ENCODE measurements around the gene LRRC36. TPM values are rescaled to one million over a fixed set of nuclear protein-coding genes. Genes with fewer than 3 reads are reported as not detected.

LRRC36 gene
- total RNA-seq, 1 experiment from 2014 or later: not detected

- intact Hi-C loops (cut with micrococcal nuclease): no loop called here
- Histone ChIP-seq H3K4me1 (ENCODE audit: control insufficient read depth in 1 of 2, insufficient read depth in 2 of 2, low read length in 2 of 2) (peaks cover 23 to 38% of the 10 kb centered on the region in 2 experiments), H3K27ac (ENCODE audit: low read depth, low read length) (peak overlapping the region; percentile 74), H2AFZ (ENCODE audit: low read depth, low read length, poor library complexity, severe bottlenecking) (no peak overlapping the region), H3K79me2 (ENCODE audit: insufficient read depth, low read length) (no peaks in the 10 kb centered on the region), H3K4me2 (ENCODE audit: low read length) (peak overlapping the region; percentile 78), H3K9me2 (ENCODE audit: insufficient read depth) (no peaks in the 10 kb centered on the region), H3K36me3 (ENCODE audit: control insufficient read depth in 1 of 2, insufficient read depth in 2 of 2, low read length in 2 of 2) (no peaks in the 10 kb centered on the region), H3K9me3 (ENCODE audit: control insufficient read depth in 1 of 2, insufficient read depth in 1 of 2, low read depth in 1 of 2, low read length in 2 of 2) (no peaks in the 10 kb centered on the region), H3K9ac (ENCODE audit: low read length) (peak overlapping the region; percentile 50), H3K27me3 (ENCODE audit: insufficient read depth, low read length) (no peaks in the 10 kb centered on the region), H3K4me3 (replicated peaks in 1 of 2; ENCODE audit: low read depth in 1 of 2, low read length in 2 of 2) (peak overlapping the region in 1 of 2 experiments; percentile 41; a peak in 1 of 4 replicates), H4K20me1 (ENCODE audit: insufficient read depth) (no peaks in the 10 kb centered on the region)
- RAD21 ChIA-PET (ENCODE audit: low non-redundant PET in 1 of 2, low total read pairs in 2 of 2, uncharacterized antibody in 2 of 2, unreplicated experiment in 2 of 2): interaction anchor here in 1 of 2 experiments (0.6 kb wide), 1 partner anchor 27 kb away, joined by 3 read pairs; the partner anchor contains the start of gene HSD11B2
- POLR2A ChIA-PET: no interaction called here
- DNase-seq (ENCODE audit: low read depth, low spot score) (no peak), ATAC-seq (no peak)
- BruUV-seq (replicated peaks): no TSS peak
- CTCF ChIA-PET: no interaction called here
- TF ChIP-seq EGR1 (IDR thresholded peaks at IDR 0.05; ENCODE audit: low read depth) (no peak), FOSL1 (IDR thresholded peaks at IDR 0.05; ENCODE audit: low read depth) (no peak), ZBTB33 (IDR thresholded peaks at IDR 0.05; ENCODE audit: extremely low read depth, insufficient replicate concordance, low read length) (no peak), YY1 (IDR thresholded peaks at IDR 0.05; ENCODE audit: extremely low read depth, insufficient replicate concordance, low read depth, low read length) (no peak), RAD21 (IDR thresholded peaks at IDR 0.05; ENCODE audit: low read depth) (no peak)
Observed at GRCh38 chr16:67403976-67404555, 77.5 kb downstream of the LRRC36 start.

GRCh38 chr16:67404740-67405226, 78.2 kb downstream of the LRRC36 start:
- peak; percentile 89 for DNase-seq (ENCODE audit: low read depth, low spot score)
- BruUV-seq (replicated peaks): no TSS peak
- TF ChIP-seq JUND (IDR thresholded peaks at IDR 0.05) (peak; percentile 59), POLR2AphosphoS5 (IDR thresholded peaks at IDR 0.05; ENCODE audit: low read depth, low read length) (peak; percentile 54), CEBPB (IDR thresholded peaks at IDR 0.05; ENCODE audit: low read depth) (no peak), ATF3 (IDR thresholded peaks at IDR 0.05) (no peak), REST (IDR thresholded peaks at IDR 0.05; ENCODE audit: low read depth) (no peak), ZFX (IDR thresholded peaks at IDR 0.05) (no peak), ELF1 (IDR thresholded peaks at IDR 0.05; ENCODE audit: borderline replicate concordance, low read depth) (no peak), EZH2 (IDR thresholded peaks at IDR 0.05) (no peak)

More at GRCh38 chr16:67404740-67405226, 78.2 kb downstream of the LRRC36 start:
- ChIA-PET RAD21 (ENCODE audit: low non-redundant PET in 1 of 2, low total read pairs in 2 of 2, uncharacterized antibody in 2 of 2, unreplicated experiment in 2 of 2) (interaction anchor here in 1 of 2 experiments (0.6 kb wide), 1 partner anchor 26 kb away, joined by 3 read pairs; the partner anchor contains the start of gene HSD11B2), POLR2A (no interaction called here), CTCF (interaction anchor here (1.4 kb wide), 1 partner anchor 23 kb away, joined by 3 read pairs; no protein-coding TSS in a partner anchor)
- no peaks in the 10 kb centered on the region for H4K20me1 ChIP-seq (ENCODE audit: insufficient read depth)
- no peaks in the 10 kb centered on the region for H3K79me2 ChIP-seq (ENCODE audit: insufficient read depth, low read length)
- intact Hi-C loops (cut with micrococcal nuclease): no loop called here
- H3K27me3 ChIP-seq (ENCODE audit: insufficient read depth, low read length): no peaks in the 10 kb centered on the region
- peak; percentile 87 for ATAC-seq
- no peaks in the 10 kb centered on the region for H3K9me3 ChIP-seq (ENCODE audit: control insufficient read depth in 1 of 2, insufficient read depth in 1 of 2, low read depth in 1 of 2, low read length in 2 of 2)
- H3K4me3 ChIP-seq (replicated peaks in 1 of 2; ENCODE audit: low read depth in 1 of 2, low read length in 2 of 2): peak overlapping the region in 1 of 2 experiments; percentile 41; a peak in 2 of 4 replicates
- H3K9ac ChIP-seq (ENCODE audit: low read length): peak overlapping the region; percentile 50
- H3K36me3 ChIP-seq (ENCODE audit: control insufficient read depth in 1 of 2, insufficient read depth in 2 of 2, low read length in 2 of 2): no peaks in the 10 kb centered on the region
- H3K4me2 ChIP-seq (ENCODE audit: low read length): peak overlapping the region; percentile 78
- peak overlapping the region; percentile 74 for H3K27ac ChIP-seq (ENCODE audit: low read depth, low read length)
- H2AFZ ChIP-seq (ENCODE audit: low read depth, low read length, poor library complexity, severe bottlenecking): no peak overlapping the region
- H3K9me2 ChIP-seq (ENCODE audit: insufficient read depth): no peaks in the 10 kb centered on the region
- H3K4me1 ChIP-seq (ENCODE audit: control insufficient read depth in 1 of 2, insufficient read depth in 2 of 2, low read length in 2 of 2): peaks cover 23 to 38% of the 10 kb centered on the region in 2 experiments
